Upper lobe of left lung (tissue), 4 donors: ENCODE results near the gene ZNF654.

Experiments used
- POLR2AphosphoS5 ChIP-seq, 2 donors: sonication (generic); formaldehyde crosslinking; IDR thresholded peaks; one replicate each; pipeline ENCODE4 v1.5.1; 2017; ENCODE audit warnings: antibody characterized with exemption in 2 of 2
- TF ChIP-seq, protein P1 (sequence below), 6 experiments: fragments of 450-650 bp in 4 of 6; fragments of 200-600 bp in 2 of 6; sonication (generic) in 2 of 6; IDR thresholded peaks; one replicate each; pipeline ENCODE4 v1.5.1; 2016 to 2019; ENCODE audit warnings: antibody characterized with exemption in 6 of 6

DNA sequence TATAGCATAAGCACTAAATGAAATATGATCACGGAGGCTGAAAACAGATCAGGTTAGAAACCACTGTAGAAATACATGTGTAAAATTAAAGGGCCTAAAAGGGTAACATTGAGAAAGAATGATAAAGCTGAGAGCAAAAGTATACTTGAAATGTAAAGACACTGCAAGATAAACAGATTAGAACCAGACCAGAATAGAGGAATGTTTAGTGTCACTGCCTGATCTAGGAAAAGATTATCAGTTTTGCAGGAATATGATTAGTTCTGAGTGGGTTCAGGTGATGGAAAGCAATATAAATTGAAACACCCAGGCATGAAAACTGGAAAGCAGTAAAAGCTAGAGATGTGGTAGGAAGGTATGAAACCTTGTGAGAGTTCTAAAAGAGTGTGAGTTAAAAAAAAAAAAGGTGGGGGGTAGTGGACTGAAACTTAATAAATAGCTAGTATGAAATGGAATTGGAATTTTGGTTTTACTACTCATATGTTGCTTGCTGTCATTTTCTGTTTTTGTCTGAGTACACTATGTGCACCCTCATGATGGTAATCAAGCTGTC lies 74.7 kb downstream of the ZNF654 start:
- no peak for TF ChIP-seq POLR2AphosphoS5 (IDR thresholded peaks at IDR 0.05)
- TF ChIP-seq, protein P1, sequence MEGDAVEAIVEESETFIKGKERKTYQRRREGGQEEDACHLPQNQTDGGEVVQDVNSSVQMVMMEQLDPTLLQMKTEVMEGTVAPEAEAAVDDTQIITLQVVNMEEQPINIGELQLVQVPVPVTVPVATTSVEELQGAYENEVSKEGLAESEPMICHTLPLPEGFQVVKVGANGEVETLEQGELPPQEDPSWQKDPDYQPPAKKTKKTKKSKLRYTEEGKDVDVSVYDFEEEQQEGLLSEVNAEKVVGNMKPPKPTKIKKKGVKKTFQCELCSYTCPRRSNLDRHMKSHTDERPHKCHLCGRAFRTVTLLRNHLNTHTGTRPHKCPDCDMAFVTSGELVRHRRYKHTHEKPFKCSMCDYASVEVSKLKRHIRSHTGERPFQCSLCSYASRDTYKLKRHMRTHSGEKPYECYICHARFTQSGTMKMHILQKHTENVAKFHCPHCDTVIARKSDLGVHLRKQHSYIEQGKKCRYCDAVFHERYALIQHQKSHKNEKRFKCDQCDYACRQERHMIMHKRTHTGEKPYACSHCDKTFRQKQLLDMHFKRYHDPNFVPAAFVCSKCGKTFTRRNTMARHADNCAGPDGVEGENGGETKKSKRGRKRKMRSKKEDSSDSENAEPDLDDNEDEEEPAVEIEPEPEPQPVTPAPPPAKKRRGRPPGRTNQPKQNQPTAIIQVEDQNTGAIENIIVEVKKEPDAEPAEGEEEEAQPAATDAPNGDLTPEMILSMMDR (IDR thresholded peaks at IDR 0.05): no peak
